OCI-LY7 (cell line): ENCODE data around the gene IMMP2L. TPM values are rescaled to one million over a fixed set of nuclear protein-coding genes. Genes with fewer than 3 reads are reported as not detected.
A peak's percentile ranks its signal among the peaks of the same experiment; 100 is the strongest.

Source experiments
- BruUV-seq: library from RNA; stranded (reverse); fragments of 400-500 nt; replicated peaks from 2 replicates; lab custom pipeline; 2021; lab: Mats Ljungman, UMichigan
- CTCF ChIA-PET: fragments of 300-600 bp; sonication (Branson Sonifier 250); formaldehyde crosslinking; loops from one replicate; lab custom pipeline; 2022; ENCODE audit warnings: antibody characterized with exemption; ENCODE audit not compliant: unreplicated experiment; lab: Charles Lee
- POLR2A ChIA-PET: fragments of 300-600 bp; sonication (Branson Sonifier 250); formaldehyde crosslinking; loops from one replicate; lab custom pipeline; 2022; ENCODE audit warnings: antibody characterized with exemption; lab: Charles Lee
- DNase-seq: peaks from one replicate; pipeline ENCODE4 v3.0.0-alpha.2; 2015; ENCODE audit warnings: low spot score
- H2AFZ ChIP-seq: fragments of 200-600 bp; sonication (generic), shearing (Covaris generic); 2 replicates; pipeline ENCODE4 v1.6.1; 2014; ENCODE audit warnings: mild to moderate bottlenecking, antibody characterized with exemption, low read length, moderate library complexity
- H3K27ac ChIP-seq: fragments of 200-600 bp; sonication (generic); 2 replicates; pipeline ENCODE4 v1.5.1; 2014; ENCODE audit warnings: mixed run types, low read depth, mild to moderate bottlenecking, moderate library complexity, low read length, inconsistent platforms; ENCODE audit not compliant: poor library complexity, severe bottlenecking
- H3K36me3 ChIP-seq: fragments of 200-600 bp; sonication (generic); 2 replicates; pipeline ENCODE4 v1.6.1; 2014; ENCODE audit warnings: mild to moderate bottlenecking, antibody characterized with exemption, low read length, moderate library complexity, mixed read lengths; ENCODE audit not compliant: insufficient read depth
- H3K4me1 ChIP-seq: fragments of 200-600 bp; sonication (generic); 2 replicates; pipeline ENCODE4 v1.5.1; 2014; ENCODE audit warnings: mild to moderate bottlenecking, low read length; ENCODE audit not compliant: insufficient read depth, poor library complexity, severe bottlenecking
- H3K4me2 ChIP-seq: fragments of 200-600 bp; sonication (generic); 2 replicates; pipeline ENCODE4 v1.6.1; 2014; ENCODE audit warnings: mild to moderate bottlenecking, low read length
- H3K4me3 ChIP-seq: fragments of 200-600 bp; sonication (generic); 2 replicates; pipeline ENCODE4 v1.5.1; 2014; ENCODE audit warnings: mild to moderate bottlenecking, low read depth, low read length; ENCODE audit not compliant: poor library complexity, severe bottlenecking
- H3K79me2 ChIP-seq: fragments of 200-600 bp; sonication (generic); 2 replicates; pipeline ENCODE4 v1.6.1; 2016; ENCODE audit warnings: low read depth, mild to moderate bottlenecking, low read length, moderate library complexity, mixed read lengths; ENCODE audit not compliant: insufficient read depth
- H3K9me2 ChIP-seq: fragments of 200-600 bp; sonication (generic); 2 replicates; pipeline ENCODE4 v1.6.1; 2016; ENCODE audit warnings: mild to moderate bottlenecking, low read length, mixed read lengths; ENCODE audit not compliant: insufficient read depth
- H3K9me3 ChIP-seq: fragments of 200-600 bp; sonication (generic); 2 replicates; pipeline ENCODE4 v1.6.1; 2014; ENCODE audit warnings: mild to moderate bottlenecking, mixed run types, low read length, mixed read lengths
- H4K20me1 ChIP-seq: fragments of 200-600 bp; sonication (generic); 2 replicates; pipeline ENCODE4 v1.6.1; 2014; ENCODE audit warnings: mild to moderate bottlenecking, antibody characterized with exemption, low read length, moderate library complexity, mixed read lengths; ENCODE audit not compliant: insufficient read depth
- EZH2phosphoT487 ChIP-seq: fragments of 200-600 bp; sonication (generic); IDR thresholded peaks from 2 replicates; pipeline ENCODE4 v1.6.1; 2018; ENCODE audit warnings: low read depth, borderline replicate concordance, mild to moderate bottlenecking, mixed run types, antibody characterized with exemption, low read length, moderate library complexity, mixed read lengths
- intact Hi-C: fragments of 100-400 bp; cut with micrococcal nuclease; formaldehyde crosslinking; loops from one replicate; pipeline ENCODE4 v1.10.0; 2022; ENCODE audit not compliant: unreplicated experiment
- total RNA-seq, 2 experiments: library from RNA; depleted of rRNA in 1 of 2; stranded (reverse); fragments of >200 nt in 1 of 2; shearing (Covaris generic) in 1 of 2; gene quantifications; 2 replicates each; pipeline ENCODE4 v1.2.3, GENCODE V29; 2014 to 2022
- TF ChIP-seq, protein P1 (sequence below): fragments of 200-600 bp; sonication (generic); conservative IDR thresholded peaks from 2 replicates; pipeline ENCODE4 v1.5.1; 2014; ENCODE audit warnings: mild to moderate bottlenecking, antibody characterized with exemption, low read length, moderate library complexity, mixed read lengths

Gene IMMP2L
- total RNA-seq, 2 experiments from 2014 or later, result 8.0 to 25.4 TPM

DNA sequence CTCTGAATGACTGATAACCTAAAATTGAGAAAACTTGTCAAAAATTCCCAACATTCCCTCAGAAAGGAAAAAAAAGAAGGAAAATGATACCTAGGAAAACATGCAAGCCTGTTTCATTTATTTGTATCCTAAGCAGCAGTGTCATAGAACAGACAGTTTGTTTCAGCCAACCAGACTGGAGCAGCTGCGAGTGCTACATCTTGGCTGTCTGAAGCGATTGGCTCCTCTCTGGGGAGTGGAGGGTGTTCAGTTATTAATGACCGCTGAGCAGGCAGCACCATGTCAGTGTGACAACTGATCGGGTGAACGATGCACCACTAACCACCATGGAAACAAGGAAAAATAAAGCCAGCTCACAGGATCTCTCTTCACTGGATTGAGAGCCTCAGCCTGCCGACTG, 471.4 kb downstream of the IMMP2L start, which contains the start of gene LRRN3:
Gene LRRN3, plus strand, starts transcription at position 282 of the 400 bp plus-strand sequence. CDS start 31,646 bp downstream, outside the sequence.
- H3K9me2 ChIP-seq, result no peaks in the 10 kb centered on the region
- CTCF ChIA-PET, result no interaction called here
- intact Hi-C loops, result loop anchor here (2.0 to 5.0 kb wide), 2 partner anchors 471 to 644 kb away; partner anchors contain the start of gene IMMP2L
- POLR2A ChIA-PET, result no interaction called here
- no TSS peak for BruUV-seq
- no peak within 1 kb of the TSS for H3K27ac ChIP-seq
- H2AFZ ChIP-seq, result no peak within 1 kb of the TSS
- no peak for DNase-seq
- H3K4me3 ChIP-seq, result no peak within 1 kb of the TSS
- H3K4me1 ChIP-seq, result no peaks in the 10 kb centered on the region
- H3K4me2 ChIP-seq, result peak within 1 kb of the TSS; percentile 34; the same call in 1 of the 2 replicates
- no peaks in the 10 kb centered on the region for H3K36me3 ChIP-seq
- H3K79me2 ChIP-seq, result no peaks in the 10 kb centered on the region
- no peak for TF ChIP-seq EZH2phosphoT487
- TF ChIP-seq, protein P1, sequence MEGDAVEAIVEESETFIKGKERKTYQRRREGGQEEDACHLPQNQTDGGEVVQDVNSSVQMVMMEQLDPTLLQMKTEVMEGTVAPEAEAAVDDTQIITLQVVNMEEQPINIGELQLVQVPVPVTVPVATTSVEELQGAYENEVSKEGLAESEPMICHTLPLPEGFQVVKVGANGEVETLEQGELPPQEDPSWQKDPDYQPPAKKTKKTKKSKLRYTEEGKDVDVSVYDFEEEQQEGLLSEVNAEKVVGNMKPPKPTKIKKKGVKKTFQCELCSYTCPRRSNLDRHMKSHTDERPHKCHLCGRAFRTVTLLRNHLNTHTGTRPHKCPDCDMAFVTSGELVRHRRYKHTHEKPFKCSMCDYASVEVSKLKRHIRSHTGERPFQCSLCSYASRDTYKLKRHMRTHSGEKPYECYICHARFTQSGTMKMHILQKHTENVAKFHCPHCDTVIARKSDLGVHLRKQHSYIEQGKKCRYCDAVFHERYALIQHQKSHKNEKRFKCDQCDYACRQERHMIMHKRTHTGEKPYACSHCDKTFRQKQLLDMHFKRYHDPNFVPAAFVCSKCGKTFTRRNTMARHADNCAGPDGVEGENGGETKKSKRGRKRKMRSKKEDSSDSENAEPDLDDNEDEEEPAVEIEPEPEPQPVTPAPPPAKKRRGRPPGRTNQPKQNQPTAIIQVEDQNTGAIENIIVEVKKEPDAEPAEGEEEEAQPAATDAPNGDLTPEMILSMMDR, result no peak
- H3K9me3 ChIP-seq, result no peaks in the 10 kb centered on the region
- no peaks in the 10 kb centered on the region for H4K20me1 ChIP-seq

DNA sequence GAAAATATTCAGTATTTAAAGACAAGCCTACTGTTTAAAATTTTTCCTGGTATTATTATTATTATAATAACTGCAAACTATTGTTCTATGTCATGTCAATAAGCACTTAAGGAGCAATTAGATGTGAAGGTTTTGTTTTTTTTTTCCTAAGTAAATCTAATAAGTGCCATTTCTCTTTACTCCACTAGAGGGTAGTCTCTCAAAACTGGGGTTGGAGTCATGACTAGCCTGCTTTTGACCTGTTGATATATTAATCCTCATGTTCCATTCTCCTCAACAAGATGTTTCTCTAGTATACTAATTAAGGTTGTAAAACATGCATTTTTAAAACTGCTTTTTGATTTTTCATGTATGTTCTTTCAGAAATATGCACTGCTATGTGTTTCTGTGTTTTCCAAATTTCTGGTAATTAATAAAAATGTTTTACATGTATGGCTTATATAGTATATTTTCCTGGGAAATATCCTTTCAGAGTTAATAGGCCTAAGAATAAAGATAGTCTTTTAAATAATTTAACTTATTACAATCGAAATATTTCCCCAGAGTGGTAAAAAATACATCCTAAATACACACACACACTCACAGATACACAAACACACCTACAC, 472.4 kb downstream of the IMMP2L start:
- no peaks in the 10 kb centered on the region for H3K9me3 ChIP-seq
- intact Hi-C loops, result loop anchor here (2.0 to 5.0 kb wide), 3 partner anchors 397 to 645 kb away; partner anchors contain the start of gene IMMP2L
- ChIA-PET POLR2A (interaction anchor here (0.6 kb wide), 1 partner anchor 149 kb away, joined by 3 read pairs; no protein-coding TSS in a partner anchor), CTCF (no interaction called here)
- H3K4me1 ChIP-seq, result no peaks in the 10 kb centered on the region
- H3K4me2 ChIP-seq, result no peak overlapping the region; the same call in 1 of the 2 replicates
- no peak for TF ChIP-seq EZH2phosphoT487
- TF ChIP-seq, protein P1, result peak; percentile 87
- H2AFZ ChIP-seq, result no peak overlapping the region
- H3K27ac ChIP-seq, result no peak overlapping the region
- H3K4me3 ChIP-seq, result no peak overlapping the region
- no TSS peak for BruUV-seq
- H3K79me2 ChIP-seq, result no peaks in the 10 kb centered on the region
- H3K36me3 ChIP-seq, result no peaks in the 10 kb centered on the region
- peak; percentile 44 for DNase-seq
- no peaks in the 10 kb centered on the region for H3K9me2 ChIP-seq
- H4K20me1 ChIP-seq, result no peaks in the 10 kb centered on the region

DNA sequence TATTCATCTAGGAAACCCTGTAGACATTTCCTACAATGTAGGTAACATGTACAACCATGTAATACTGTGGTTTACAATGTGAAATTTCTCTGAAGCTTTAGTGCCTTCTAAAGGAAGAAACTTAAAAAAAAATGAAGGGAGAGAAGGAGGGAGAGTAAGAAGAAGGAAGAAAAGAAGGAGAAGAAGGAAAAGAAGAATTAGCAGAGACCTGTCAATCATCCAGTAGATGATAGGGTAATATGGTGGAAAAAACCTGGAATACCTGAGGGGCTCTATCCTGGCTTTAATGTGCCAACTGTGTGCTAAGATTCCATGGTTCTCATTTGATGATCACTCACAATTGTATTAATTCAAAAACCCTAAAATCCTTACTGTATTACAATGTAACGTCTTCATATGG, 474.0 kb downstream of the IMMP2L start:
- Histone ChIP-seq H3K27ac (no peak overlapping the region), H3K9me3 (no peaks in the 10 kb centered on the region), H3K9me2 (no peaks in the 10 kb centered on the region), H4K20me1 (no peaks in the 10 kb centered on the region), H3K36me3 (no peaks in the 10 kb centered on the region), H3K4me2 (no peak overlapping the region), H2AFZ (no peak overlapping the region), H3K4me1 (no peaks in the 10 kb centered on the region), H3K79me2 (no peaks in the 10 kb centered on the region), H3K4me3 (no peak overlapping the region)
- intact Hi-C loops, result loop anchor here (5.0 kb wide), 1 partner anchor 399 kb away; no protein-coding TSS in a partner anchor
- no peak for DNase-seq
- CTCF ChIA-PET, result no interaction called here
- POLR2A ChIA-PET, result no interaction called here
- TF ChIP-seq, protein P1, result no peak
- TF ChIP-seq EZH2phosphoT487, result no peak
- BruUV-seq, result no TSS peak
